Activated T-helper 9 cell treated with anti-CD3 and anti-CD28 coated beads, Interleukin-2, amount 50 U/mL, for 16 hours (primary cell): Measurements from ENCODE around the gene RENBP.

Experiments used
- DNase-seq: peaks from one replicate; pipeline ENCODE4 v3.0.0-alpha.2; 2020; ENCODE audit warnings: low read depth

RENBP gene

GRCh38 chrX:153887385-153887784 is 57.1 kb downstream of the RENBP start:
- no peak for DNase-seq

GRCh38 chrX:153886915-153887314 is 57.5 kb downstream of the RENBP start:
- DNase-seq = no peak

GRCh38 chrX:153885968-153886903 is 58.2 kb downstream of the RENBP start, which contains the start of gene L1CAM:
Gene L1CAM (minus strand): TSS chrX:153886173. CDS start chrX:153875836, 10,337 bp downstream.
- DNase-seq = no peak
